Stimulated activated CD8-positive, alpha-beta memory T cell treated with anti-CD3 and anti-CD28 coated beads, Interleukin-2, amount 100 ng/mL, for 48 hours (primary cell): ENCODE results near the gene CNBP.
A peak's percentile ranks its signal among the peaks of the same experiment; 100 is the strongest.
"Not testable (repeated sequence)": the region's sequence is repeated elsewhere in the genome, so short reads cannot be mapped to it uniquely, and the experiment has no call there.

Source experiments
- DNase-seq, 2 donors: peaks; one replicate each; pipeline ENCODE4 v3.0.0-alpha.2; 2020; ENCODE audit warnings: low read depth in 2 of 2

Gene CNBP

DNA sequence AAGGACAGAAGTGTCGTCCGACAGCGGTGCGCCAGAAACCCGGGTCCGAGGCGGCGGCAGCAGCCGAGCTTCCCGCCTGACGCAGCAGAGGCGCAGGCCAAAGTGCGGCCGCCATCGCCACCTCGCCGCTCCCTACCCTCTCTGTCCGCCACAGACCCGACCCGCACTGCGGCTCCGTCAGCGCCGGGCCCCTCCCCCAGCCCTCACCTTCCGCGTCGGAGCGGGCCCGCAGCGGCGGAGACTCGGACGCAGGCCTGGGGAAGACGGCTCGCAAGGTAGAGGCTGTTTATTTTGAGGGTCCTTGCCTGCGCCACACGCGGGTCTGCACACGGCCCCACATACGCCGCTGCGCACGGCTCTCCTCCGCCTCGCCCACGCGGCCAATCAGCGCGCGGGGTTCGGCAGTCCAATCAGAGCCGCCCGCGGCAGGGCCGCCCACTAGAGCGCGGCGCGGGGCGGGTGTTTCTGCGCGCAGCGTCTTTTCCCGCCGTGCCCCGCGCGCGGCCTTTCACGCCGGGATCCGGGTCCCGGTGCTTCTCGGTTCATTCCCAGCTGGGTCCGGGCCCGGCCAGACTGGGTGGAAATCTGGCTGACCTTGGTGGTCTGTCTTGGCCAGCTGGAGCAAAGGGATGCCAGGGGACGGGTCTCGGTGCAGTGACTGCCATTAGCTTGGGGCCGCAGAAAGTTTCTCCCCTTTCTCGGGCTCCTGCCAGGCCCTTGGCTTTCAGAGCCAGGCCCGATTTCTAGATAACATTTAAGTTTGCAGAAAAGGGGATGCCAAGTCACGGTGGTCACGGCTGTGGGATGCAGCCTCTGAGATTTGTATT, at the start of gene CNBP:
TSS of gene CNBP (minus strand) at position 328 of the 827 bp plus-strand sequence. CDS start 12,139 bp downstream, outside the sequence.
- peak; percentile 87 to 91 for DNase-seq

DNA sequence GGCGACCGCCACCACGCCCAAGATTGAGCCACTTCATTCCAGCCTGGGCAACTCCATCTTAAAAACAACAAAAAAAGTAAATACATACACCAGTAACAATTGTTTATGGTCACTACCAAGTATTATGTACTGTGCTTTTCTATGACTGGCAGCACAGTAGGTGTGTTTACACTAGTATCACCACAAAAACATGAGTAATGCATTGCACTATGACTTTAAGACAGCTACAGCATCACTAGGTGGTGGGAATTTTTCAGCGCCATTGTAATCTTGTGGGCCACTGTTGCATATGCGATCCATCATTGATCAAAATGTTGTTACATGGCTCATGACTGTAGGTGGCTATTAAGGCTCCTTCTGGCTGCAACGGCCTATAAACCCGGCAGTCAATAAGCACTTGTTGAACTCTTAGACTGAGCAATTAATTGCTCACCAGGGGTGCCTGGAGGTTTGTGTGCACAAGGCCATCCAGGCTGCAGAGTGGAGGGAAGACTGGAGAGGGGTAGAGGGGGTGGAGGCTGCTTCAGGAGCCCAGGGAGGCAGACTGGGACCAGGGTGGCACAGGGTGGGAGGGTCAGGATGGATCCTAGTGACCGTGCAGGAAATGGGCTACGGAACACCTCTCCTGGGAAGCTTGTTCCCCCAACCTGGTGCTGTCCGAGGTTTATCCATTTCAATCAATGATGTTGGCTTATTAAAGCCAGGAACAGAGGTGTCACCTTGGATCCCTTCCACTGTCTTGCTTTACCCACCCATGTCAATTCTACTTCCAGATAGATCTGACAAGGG, 47.8 kb upstream of the CNBP start:
- no peak for DNase-seq

DNA sequence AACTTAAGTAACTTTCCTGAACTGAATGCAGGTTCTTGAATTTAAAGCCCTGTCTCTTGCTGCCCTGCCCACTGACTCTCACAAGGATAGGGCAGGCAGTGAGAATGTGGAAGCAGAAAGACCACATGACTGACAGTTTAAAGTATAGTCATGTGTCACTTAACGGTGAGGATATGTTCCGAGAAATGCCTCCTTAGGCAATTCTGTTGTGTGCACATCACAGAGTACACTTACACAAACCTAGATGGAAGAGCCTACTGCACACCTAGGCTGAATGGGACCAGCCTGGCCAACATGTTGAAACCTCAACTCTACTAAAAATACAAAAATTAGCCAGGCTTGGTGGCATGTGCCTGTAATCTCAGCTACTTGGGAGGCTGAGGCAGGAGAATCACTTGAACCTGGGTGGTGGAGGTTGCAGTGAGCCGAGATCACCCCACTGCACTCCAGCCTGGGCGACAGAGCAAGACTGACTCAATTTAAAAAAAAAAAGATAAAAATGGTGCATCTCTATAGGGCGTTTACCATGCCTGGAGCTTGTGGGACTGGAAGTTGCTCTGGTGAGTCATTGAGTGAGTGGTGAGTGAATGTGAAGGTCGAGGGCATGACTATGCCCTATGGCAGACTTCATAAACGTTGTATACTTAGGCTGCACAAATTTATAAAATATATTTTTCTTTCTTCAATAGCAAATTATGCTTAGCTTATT, 46.8 kb upstream of the CNBP start:
- no peak for DNase-seq

DNA sequence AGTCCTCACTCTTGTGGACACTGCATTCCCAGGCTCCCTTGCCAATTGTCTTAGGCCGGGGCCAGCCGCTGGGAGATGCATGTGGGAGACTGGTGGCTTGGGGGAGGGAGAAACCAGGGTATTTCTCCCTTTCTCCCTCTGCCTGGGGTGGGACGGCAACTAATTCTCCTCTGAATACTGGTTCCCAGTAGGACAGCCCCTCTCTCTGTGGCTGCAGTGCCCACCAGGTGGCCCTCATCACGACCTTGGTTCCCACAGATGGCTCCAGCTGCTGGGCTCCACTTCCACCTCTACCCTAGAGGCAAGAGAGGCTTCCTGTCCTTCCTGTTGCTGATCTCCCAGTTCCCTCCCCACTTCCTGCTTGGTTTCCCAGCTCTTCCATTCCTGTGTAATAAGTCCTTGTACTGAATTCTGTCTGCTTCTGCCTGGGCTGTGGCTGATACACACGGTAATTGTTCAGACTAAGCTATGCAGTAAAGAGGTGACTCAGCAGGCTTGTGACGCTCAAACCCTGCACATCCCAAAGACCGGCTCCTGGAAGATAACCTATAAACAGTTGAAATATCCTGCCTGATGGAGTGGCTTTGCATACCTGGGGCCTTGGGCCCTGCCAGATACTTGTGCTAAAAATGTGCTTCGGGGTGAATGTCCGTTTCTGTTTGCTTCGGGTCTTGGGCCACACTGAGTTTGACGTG, 45.3 kb upstream of the CNBP start:
- no peak for DNase-seq

DNA sequence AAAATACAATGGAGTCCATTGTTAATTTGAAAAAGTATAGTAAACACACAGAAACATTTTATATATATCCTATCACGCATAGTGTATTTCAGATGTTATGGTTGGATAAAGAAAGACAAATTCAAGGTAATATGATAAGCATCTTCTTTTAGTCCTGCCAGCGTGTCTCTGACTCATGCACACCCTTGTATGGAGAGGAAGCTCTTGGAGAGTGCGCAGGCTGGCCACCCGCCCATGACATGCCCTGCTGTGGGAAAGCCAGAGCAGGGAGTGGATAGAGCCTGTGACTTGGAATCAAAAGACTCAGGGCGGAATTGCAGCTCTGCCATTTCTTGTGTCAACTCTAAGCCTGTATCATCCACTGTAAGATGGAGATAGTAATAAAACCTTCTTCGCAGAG, 42.7 kb upstream of the CNBP start:
- DNase-seq = no peak

DNA sequence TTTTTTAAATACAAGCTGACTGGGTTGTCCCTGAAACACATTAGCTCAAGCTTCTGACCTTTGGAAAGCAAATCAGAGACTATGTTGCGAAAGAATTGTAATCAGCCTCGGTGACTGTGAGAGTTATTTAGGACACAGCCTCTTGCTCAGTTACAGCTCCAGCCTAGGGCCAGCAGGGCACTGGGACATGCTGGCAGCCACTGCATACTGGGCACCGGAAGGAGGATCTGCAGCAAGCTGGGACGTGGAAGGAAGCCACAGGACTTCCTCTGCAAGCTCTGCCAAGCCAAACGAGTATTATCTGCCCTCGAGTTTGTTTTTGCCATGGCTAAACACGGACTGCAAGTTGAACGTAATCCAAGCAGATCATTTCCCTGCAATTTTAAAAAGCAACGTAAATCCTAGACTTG, 41.3 kb upstream of the CNBP start:
- no peak for DNase-seq

DNA sequence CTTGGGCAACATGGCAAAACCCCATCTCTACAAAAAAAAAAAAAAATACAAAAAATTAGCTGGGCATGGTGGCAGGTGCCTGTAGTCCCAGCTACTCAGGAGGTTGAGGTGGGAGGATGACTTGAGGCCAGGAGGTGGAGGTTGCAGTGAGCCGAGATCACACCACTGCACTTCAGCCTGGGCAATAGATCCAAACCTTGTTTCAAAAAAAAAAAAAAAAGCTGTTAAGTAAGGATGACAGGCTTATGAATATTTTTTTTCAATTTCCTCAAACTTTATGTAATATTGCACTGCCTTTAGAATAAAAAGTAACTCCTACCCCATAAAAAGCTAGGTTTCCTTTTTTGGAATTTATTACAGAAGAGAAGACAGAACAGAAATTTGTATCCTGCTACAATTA, 40.7 kb upstream of the CNBP start:
- not testable (repeated sequence) for DNase-seq

DNA sequence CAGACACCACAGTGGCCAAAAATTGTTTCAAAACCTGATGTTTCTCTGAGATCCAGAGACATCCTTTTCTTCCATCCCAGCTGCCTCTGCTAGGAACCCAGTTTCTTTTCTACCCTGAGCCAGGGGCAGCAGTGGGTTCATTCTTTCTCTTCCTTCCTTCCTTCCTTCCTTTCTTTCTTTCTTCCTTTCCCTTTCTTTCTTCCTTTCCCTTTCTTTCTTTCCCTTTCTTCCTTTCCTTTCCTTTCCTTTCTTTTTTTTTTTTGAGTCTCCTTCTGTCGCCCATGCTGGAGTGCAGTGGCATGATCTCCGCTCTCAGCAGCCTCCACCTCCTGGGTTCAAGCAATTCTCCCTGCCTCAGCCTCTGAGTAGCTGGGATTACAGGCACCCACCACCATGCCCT, 35.0 kb upstream of the CNBP start:
- no peak for DNase-seq

DNA sequence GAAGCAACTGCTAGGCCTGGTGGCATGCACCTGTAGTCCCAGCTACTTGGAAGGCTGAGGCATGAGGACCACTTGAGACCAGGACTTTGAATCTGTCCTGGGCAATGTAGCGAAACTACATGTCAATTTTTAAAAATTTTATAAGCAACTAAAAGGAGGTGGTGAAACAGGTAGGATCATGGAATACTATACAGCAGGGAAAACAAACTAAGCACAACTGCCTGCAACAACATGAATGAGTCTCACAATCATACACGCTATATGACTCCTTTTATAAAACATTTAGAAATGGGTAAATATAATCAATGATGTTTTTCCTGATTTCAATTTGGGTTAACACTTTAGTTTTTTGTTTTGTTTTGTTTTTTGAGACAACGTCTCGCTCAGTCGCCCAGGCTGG, 29.5 kb upstream of the CNBP start:
- no peak for DNase-seq

DNA sequence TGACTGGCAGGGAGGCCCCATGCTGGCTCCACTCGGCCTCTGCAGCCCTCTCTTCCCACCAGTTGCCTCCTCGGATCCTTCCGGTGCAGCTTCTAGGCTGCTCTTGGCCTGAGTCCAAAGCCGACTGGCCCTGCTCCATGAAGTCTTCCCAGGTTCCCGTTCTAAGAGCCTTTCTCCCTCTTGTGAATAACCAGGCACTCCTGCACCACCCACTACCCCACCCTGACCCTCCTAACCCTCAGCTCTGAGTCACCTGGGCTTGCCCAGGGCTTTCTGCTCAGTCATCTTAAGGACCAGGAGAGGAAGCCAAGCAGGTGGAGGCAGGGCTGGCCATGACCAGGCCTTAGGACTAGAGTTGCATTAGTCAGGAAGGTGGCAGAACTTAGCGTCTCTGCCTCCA, 28.1 kb upstream of the CNBP start:
- no peak for DNase-seq

DNA sequence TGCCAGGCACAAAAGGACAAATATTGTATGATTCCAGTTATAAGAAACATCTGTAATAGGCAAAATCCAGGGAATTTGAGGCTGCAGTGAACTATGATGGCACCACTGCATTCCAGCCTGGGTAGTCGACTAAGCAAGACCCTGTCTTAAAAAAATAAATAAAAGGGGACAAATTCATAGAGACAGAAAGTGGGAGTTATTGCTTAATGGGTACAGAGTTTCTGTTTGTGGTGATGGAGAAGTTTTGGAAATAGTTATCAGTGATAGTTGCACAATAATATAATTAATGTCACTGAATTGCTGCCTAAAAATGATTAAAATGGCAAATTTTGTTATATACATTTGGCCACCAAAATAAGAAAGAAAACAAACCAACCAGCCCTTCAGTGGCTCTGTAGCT, 27.6 kb upstream of the CNBP start:
- DNase-seq = no peak

DNA sequence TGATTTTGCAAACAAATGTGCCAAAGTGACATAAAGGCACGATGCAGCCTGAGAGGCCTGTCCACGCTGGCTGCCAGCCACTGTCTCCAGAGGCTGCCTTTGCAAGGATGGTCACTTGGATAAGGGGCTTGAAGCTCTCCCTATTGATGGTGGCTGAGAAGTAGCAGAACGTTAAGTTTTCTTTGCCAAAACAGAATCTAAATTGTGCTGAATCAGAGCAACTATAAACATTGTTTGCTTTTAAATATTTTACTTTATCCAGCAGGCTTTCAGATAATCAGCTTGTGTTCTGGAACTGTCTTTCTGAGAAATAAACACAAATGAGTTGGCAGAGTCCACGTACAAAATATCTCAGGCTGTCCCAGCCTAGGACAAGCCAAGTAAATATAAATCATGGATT, 23.8 kb upstream of the CNBP start:
- DNase-seq = no peak

DNA sequence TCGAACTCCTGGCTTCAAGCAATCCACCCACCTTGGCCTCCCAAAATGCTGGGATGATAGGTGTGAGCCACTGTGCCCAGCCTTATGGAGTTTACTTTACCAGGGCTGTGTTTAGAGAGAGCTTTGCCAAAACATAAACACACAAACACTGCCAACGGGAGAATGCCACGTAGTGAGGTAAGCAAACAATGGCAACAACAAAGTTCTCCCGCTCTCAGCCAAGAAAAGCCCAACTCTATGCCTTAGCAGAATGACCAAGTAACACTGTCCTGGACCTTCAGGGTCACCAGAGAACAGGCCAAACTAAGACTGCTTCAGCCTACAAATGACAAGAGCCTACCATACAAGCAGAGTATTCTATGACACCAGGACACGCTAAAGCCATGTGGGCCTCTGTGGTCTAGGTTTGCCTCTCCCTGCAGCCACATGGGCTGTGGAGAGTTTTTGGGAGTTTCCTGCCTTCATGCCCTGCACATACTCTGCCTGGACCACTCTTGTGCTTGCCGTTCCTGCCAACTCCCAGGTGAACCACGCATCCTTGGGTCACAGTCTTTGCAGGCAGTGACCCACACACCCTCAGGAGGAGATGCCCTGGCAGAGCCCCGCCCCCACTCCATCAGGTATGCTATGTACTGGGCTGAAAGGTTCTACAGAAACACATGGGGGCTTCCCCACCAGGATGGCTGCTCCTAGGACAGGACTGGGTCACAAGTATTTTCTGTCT, 21.6 kb upstream of the CNBP start:
- DNase-seq = no peak

DNA sequence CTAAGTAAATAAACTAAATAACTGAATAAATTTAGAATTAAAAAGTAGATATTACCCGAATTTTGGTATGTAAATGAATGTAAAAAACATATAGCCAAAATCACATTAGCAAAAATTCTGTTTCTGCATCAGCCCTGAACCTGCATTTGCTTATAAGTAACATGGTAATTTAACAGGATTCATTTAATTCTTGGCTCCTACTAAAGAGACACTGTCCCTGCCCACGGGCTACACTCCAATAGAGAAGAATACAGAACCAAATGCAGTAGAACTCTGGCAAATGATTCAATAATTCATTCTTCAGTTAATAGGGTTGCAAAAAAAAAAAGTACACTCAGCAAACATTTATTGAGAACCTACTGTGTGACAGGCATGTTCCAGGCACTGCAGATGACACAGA, 20.8 kb upstream of the CNBP start:
- DNase-seq = no peak

DNA sequence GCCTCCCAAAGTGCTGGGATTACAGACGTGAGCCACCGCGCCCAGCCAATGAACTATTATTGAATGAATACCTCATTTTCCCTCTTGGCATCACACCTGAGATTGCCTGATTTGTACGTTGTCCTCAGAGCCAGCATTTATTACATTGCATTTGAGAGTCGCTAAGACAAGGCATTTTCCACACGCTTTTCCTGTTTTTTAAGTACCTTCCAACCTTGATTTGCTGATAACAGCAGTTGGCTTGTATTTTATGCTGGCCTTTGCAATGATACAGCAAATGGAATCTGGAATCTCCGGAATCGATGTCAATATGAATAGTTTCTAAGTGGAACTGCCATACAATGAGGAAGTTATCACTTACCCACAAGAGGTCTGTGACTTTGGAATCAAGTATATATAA, 15.7 kb upstream of the CNBP start:
- no peak for DNase-seq

DNA sequence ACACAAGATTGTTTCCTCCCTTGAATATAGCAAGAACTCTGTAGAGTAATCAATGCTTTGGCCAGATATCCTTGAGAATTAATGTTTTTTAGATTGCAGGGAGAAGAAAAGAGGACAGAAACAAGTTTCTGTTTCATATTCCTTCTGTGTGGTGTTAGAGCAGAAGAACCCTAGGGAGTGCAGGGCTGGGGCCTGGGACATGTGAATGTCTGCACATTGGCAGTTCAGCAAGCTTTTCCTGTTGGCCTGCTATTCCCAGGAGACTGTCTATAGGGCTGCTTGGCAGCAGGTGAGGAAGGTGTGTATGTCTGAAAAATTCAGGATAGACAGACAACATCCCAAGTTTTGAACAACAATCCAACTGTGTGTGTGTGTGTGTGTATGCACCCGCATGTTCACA, 13.6 kb upstream of the CNBP start:
- no peak for DNase-seq

DNA sequence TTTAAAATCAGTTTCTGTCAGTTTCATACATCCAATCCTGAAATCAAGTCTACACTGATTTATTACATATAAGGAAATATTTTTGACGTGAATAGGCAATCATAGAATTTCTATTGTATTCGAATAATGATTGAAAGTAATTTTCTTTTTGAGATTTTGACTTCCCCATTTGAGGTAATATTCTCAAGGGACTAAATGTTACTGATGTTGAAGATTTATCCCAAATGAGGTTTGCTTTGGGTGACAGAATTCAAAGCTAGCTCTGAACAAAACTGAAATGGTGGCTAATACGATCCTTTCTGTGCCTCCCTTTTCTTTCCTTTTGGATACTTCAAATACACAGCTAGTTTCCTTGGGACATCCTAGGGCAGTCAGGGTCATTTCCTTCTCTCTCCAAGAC, 12.9 kb upstream of the CNBP start:
- no peak for DNase-seq

DNA sequence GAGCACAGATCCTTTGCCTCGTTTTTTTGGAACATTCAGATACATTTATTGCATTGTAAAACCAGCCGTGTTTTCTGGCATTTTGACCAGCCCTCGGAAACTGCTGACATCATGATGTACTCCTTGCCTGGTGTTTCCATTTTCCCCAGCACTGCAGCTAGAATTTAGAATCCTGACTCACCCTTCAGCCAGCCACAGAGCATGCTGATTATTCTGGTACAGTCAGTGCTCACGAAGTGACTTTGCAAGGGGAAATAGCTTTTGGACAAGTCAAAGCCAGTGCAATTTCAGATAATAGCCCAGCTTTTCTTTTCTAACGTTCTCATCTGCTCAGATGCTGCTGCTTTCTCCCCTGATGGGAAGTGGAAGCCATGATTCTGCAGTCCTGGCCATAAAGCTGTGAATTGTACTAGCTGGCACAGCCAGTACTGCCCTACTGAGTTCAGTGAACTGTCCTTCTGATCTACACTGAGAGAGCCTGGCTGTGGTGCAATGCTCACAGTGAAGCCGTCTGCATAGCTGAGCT, 12.1 kb upstream of the CNBP start:
- no peak for DNase-seq

DNA sequence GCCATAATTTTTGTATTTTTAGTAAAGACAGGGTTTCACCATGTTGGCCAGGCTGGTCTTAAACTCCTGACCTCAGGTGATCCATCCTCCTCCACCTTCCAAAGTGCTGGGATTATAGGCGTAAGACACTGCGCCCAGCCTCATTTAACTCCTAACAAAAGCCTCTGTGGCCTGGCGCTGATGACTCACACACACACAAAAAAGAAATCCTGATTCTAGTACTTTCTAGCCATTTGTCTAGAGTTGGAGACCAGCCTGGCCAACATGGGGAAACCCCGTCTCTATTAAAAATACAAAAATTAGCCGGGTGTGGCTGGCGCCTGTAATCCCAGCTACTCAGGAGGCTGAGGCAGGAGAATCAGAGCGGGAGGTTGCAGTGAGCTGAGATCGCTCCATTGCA, 6.1 kb upstream of the CNBP start:
- DNase-seq = not testable (repeated sequence)

DNA sequence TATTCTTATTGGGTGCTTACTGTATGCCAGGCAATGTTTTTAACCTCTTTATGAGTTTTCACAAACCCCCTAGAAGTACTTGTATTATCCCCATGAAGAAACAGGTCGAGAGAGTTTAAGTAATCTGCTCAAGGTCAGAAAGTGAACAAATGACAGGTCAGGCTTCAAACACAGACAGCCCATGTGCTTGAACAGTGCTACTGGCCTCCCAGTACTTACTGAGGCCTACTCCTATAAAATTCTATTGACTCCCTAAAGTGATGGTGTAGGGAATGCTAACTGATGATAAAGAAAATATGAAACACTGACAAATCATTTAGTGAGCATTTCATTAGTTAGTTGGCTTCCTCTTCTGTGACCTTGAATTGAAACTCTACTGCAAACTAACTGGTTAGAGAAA, 4.2 kb upstream of the CNBP start:
- no peak for DNase-seq

DNA sequence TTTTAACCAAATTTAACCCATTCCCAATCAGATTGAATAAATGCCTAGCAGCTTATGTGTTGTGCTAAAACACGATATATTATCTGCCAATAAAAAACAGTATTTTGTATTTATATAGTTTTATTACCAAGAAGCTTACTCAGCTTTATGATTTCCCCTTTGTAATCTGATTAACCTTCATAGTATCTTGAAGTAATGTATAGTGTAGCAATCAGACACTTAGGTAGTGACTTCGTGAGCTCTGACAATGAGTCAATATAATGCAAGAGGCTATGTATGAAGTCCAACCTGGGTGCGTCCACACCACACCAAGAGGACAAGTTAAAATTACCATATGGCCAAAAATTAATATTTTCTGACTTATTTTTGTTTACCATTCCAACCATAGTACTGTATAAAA, 2.1 kb upstream of the CNBP start:
- no peak for DNase-seq
